CD4-positive, alpha-beta T cell treated with Interleukin-17A for 1 hour (primary cell): ENCODE data around the gene PLVAP.

ENCODE experiments used
- DNase-seq: peaks from one replicate; pipeline ENCODE4 v3.0.0-alpha.2; 2020

Gene PLVAP

GRCh38 chr19:17332677-17333581 lies 44.2 kb downstream of the PLVAP start:
- DNase-seq, result peak; percentile 55

GRCh38 chr19:17332360-17332676 lies 44.8 kb downstream of the PLVAP start:
- DNase-seq, result no peak

- no peak for DNase-seq
Observed at GRCh38 chr19:17331045-17331558, 46.0 kb downstream of the PLVAP start.

GRCh38 chr19:17330262-17331044 lies 46.7 kb downstream of the PLVAP start:
- DNase-seq, result no peak

GRCh38 chr19:17329366-17330261 lies 47.5 kb downstream of the PLVAP start:
- DNase-seq, result no peak

GRCh38 chr19:17328517-17329365 lies 48.4 kb downstream of the PLVAP start:
- DNase-seq, result peak; percentile 49

GRCh38 chr19:17327654-17328516 lies 49.3 kb downstream of the PLVAP start:
- peak; percentile 67 for DNase-seq

- DNase-seq, result no peak
Observed at GRCh38 chr19:17327068-17327653, 50.0 kb downstream of the PLVAP start.

GRCh38 chr19:17326595-17326966 lies 50.6 kb downstream of the PLVAP start:
- DNase-seq, result no peak

- no peak for DNase-seq
Observed at GRCh38 chr19:17325881-17326594, 51.1 kb downstream of the PLVAP start.

GRCh38 chr19:17325133-17325532 lies 52.0 kb downstream of the PLVAP start:
- DNase-seq, result no peak

- DNase-seq, result no peak
Observed at GRCh38 chr19:17324357-17325114, 52.6 kb downstream of the PLVAP start.

GRCh38 chr19:17323964-17324332 lies 53.2 kb downstream of the PLVAP start:
- no peak for DNase-seq

GRCh38 chr19:17323300-17323963 lies 53.7 kb downstream of the PLVAP start:
- DNase-seq, result no peak

- no peak for DNase-seq
Observed at GRCh38 chr19:17322854-17323253, 54.3 kb downstream of the PLVAP start.

- no peak for DNase-seq
Observed at GRCh38 chr19:17321655-17322489, 55.3 kb downstream of the PLVAP start.

- DNase-seq, result no peak
Observed at GRCh38 chr19:17320435-17320834, 56.7 kb downstream of the PLVAP start.
